ENCODE measurements around the gene PAMR1.

- TF ChIP-seq CTCF (conservative IDR thresholded peaks at IDR 0.05 in 1 of 2, IDR thresholded peaks at IDR 0.05 in 1 of 2; ENCODE audit: low read depth in 1 of 2, low read length in 2 of 2) = no peak
- TF ChIP-seq EZH2 (IDR thresholded peaks at IDR 0.05; ENCODE audit: low read length, missing control alignments) = no peak
Measured at GRCh38 chr11:35517481-35517880, 7.9 kb downstream of the PAMR1 start.

All from fibroblast of lung (primary cell).